H1 (cell line): Measurements from ENCODE around the gene RNF186. TPM values are rescaled to one million over a fixed set of nuclear protein-coding genes. Genes with fewer than 3 reads are reported as not detected.
A peak's percentile ranks its signal among the peaks of the same experiment; 100 is the strongest.

Experiments
- CTCF ChIA-PET: fragments of 300-600 bp; sonication (Branson Sonifier 250); formaldehyde crosslinking; loops from one replicate; lab custom pipeline; 2021; ENCODE audit not compliant: partially characterized antibody; lab: Charles Lee
- POLR2A ChIA-PET: fragments of 300-600 bp; sonication (Branson Sonifier 250); formaldehyde crosslinking; loops from one replicate; lab custom pipeline; 2021; ENCODE audit warnings: inconsistent platforms; ENCODE audit not compliant: partially characterized antibody; lab: Charles Lee
- DNase-seq, 2 experiments: peaks; one replicate each; pipeline versions ENCODE4 v3.0.0 to v3.0.0-alpha.2; 2010 to 2022; ENCODE audit warnings: low spot score in 2 of 2, low read depth in 1 of 2, mixed read lengths in 1 of 2
- FAIRE-seq: peaks from 2 replicates; lab custom pipeline; 2011; peaks lifted over from hg19 to GRCh38; lab: Jason Lieb, UNC
- H2AFZ ChIP-seq: 2 replicates; pipeline ENCODE4 v1.8.1; 2012; ENCODE audit warnings: low read length, inconsistent platforms
- H2AK5ac ChIP-seq: 2 replicates; pipeline ENCODE4 v1.6.1; 2013; ENCODE audit warnings: low read depth, low read length
- H2BK120ac ChIP-seq: replicated peaks from 2 replicates; pipeline ENCODE3; 2013; ENCODE audit warnings: low read depth, low read length, inconsistent platforms
- H2BK12ac ChIP-seq: 2 replicates; pipeline ENCODE4 v1.6.1; 2013; ENCODE audit warnings: low read depth, low read length
- H2BK15ac ChIP-seq: 2 replicates; pipeline ENCODE4 v1.6.1; 2013; ENCODE audit warnings: low read length
- H2BK20ac ChIP-seq: 2 replicates; pipeline ENCODE4 v1.6.1; 2013; ENCODE audit warnings: low read length
- H2BK5ac ChIP-seq: 2 replicates; pipeline ENCODE4 v1.6.1; 2013; ENCODE audit warnings: low read depth, low read length
- H3K14ac ChIP-seq: 2 replicates; pipeline ENCODE4 v1.6.1; 2013; ENCODE audit warnings: inconsistent platforms; ENCODE audit not compliant: insufficient read length
- H3K18ac ChIP-seq: 2 replicates; pipeline ENCODE4 v1.6.1; 2013; ENCODE audit warnings: low read length; ENCODE audit errors: extremely low read depth
- H3K23ac ChIP-seq: 2 replicates; pipeline ENCODE4 v1.6.1; 2013; ENCODE audit warnings: inconsistent platforms; ENCODE audit not compliant: insufficient read length
- H3K23me2 ChIP-seq: 2 replicates; pipeline ENCODE4 v1.6.1; 2013; ENCODE audit warnings: low read depth, low read length
- H3K27ac ChIP-seq: 2 replicates; pipeline ENCODE4 v1.6.1; 2011; ENCODE audit warnings: low read depth, low read length, inconsistent platforms
- H3K27me3 ChIP-seq, 4 experiments: replicated peaks in 1 of 4; 1 replicate in 1 of 4; 2 replicates in 3 of 4; pipeline versions ENCODE4 v1.6.1 to v1.8.1; 2011 to 2013; ENCODE audit warnings: low read length in 3 of 4, mild to moderate bottlenecking in 3 of 4, inconsistent platforms in 2 of 4, mixed read lengths in 2 of 4, moderate library complexity in 1 of 4; ENCODE audit not compliant: control insufficient read depth in 3 of 4, insufficient read depth in 3 of 4; ENCODE audit errors: extremely low read depth in 1 of 4
- H3K36me3 ChIP-seq, 4 experiments: 2 replicates each; pipeline versions ENCODE4 v1.6.1 to v1.8.1; 2011 to 2013; ENCODE audit warnings: mild to moderate bottlenecking in 4 of 4, low read length in 3 of 4, moderate library complexity in 2 of 4, control low read depth in 1 of 4, inconsistent platforms in 1 of 4; ENCODE audit not compliant: insufficient read depth in 4 of 4, control insufficient read depth in 2 of 4
- H3K4ac ChIP-seq: replicated peaks from 2 replicates; pipeline ENCODE3; 2013; ENCODE audit warnings: low read length, low read depth, mixed read lengths, inconsistent platforms; ENCODE audit not compliant: insufficient read length
- H3K4me1 ChIP-seq, 4 experiments: replicated peaks in 1 of 4; 1 replicate in 1 of 4; 2 replicates in 3 of 4; pipeline versions ENCODE4 v1.6.1 to v1.8.1; 2011 to 2013; ENCODE audit warnings: low read length in 3 of 4, inconsistent platforms in 2 of 4, mixed read lengths in 1 of 4; ENCODE audit not compliant: insufficient read depth in 4 of 4, control insufficient read depth in 3 of 4
- H3K4me2 ChIP-seq, 2 experiments: 2 replicates each; pipeline versions ENCODE4 v1.6.1 to v1.8.1; 2011 to 2013; ENCODE audit warnings: low read depth in 2 of 2, low read length in 2 of 2, control low read depth in 1 of 2, inconsistent platforms in 1 of 2, mild to moderate bottlenecking in 1 of 2; ENCODE audit not compliant: insufficient read depth in 1 of 2
- H3K4me3 ChIP-seq, 4 experiments: fragments of 200-600, 300-600 bp in 1 of 4; sonication (generic), shearing (Covaris generic), sonication (Bioruptor Twin) in 1 of 4; 2 replicates each; pipeline versions ENCODE4 v1.5.1 to v1.8.1; 2011 to 2016; ENCODE audit warnings: low read length in 4 of 4, low read depth in 3 of 4, control low read depth in 2 of 4, inconsistent platforms in 2 of 4, mild to moderate bottlenecking in 2 of 4, mixed read lengths in 1 of 4, moderate library complexity in 1 of 4; ENCODE audit not compliant: insufficient read depth in 2 of 4; ENCODE audit errors: extremely low read depth in 1 of 4
- H3K56ac ChIP-seq: replicated peaks from 2 replicates; pipeline ENCODE3; 2013; ENCODE audit warnings: low read depth, mild to moderate bottlenecking, mixed read lengths, low read length, inconsistent platforms; ENCODE audit not compliant: insufficient read length
- H3K79me1 ChIP-seq: 2 replicates; pipeline ENCODE4 v1.6.1; 2013; ENCODE audit warnings: low read depth, low read length, control low read depth
- H3K79me2 ChIP-seq, 2 experiments: 2 replicates each; pipeline versions ENCODE4 v1.6.1 to v1.8.1; 2012 to 2013; ENCODE audit warnings: low read length in 2 of 2, mild to moderate bottlenecking in 2 of 2, inconsistent platforms in 1 of 2; ENCODE audit not compliant: insufficient read depth in 2 of 2, control insufficient read depth in 1 of 2
- H3K9ac ChIP-seq, 4 experiments: replicated peaks in 1 of 4; 1 replicate in 1 of 4; 2 replicates in 3 of 4; pipeline versions ENCODE4 v1.6.1 to v1.8.1; 2011 to 2013; ENCODE audit warnings: low read depth in 3 of 4, low read length in 3 of 4, control low read depth in 2 of 4, mild to moderate bottlenecking in 2 of 4, moderate library complexity in 2 of 4, inconsistent platforms in 1 of 4; ENCODE audit errors: extremely low read depth in 1 of 4
- H3K9me3 ChIP-seq, 2 experiments: 2 replicates each; pipeline versions ENCODE4 v1.6.1 to v1.8.1; 2012 to 2013; ENCODE audit warnings: mild to moderate bottlenecking in 2 of 2, moderate library complexity in 2 of 2, control low read depth in 1 of 2, inconsistent platforms in 1 of 2, low read depth in 1 of 2, low read length in 1 of 2, mixed read lengths in 1 of 2; ENCODE audit not compliant: insufficient read depth in 2 of 2
- H4K20me1 ChIP-seq, 2 experiments: replicated peaks in 1 of 2; 2 replicates each; pipeline versions ENCODE3 to v1.8.1; 2011 to 2013; ENCODE audit warnings: inconsistent platforms in 2 of 2, low read length in 2 of 2, mild to moderate bottlenecking in 1 of 2; ENCODE audit not compliant: insufficient read depth in 2 of 2, control insufficient read depth in 1 of 2
- H4K5ac ChIP-seq: 2 replicates; pipeline ENCODE4 v1.6.1; 2013; ENCODE audit warnings: low read length, low read depth, mixed read lengths, inconsistent platforms; ENCODE audit not compliant: insufficient read length
- H4K8ac ChIP-seq: 2 replicates; pipeline ENCODE4 v1.8.0; 2013; ENCODE audit warnings: mild to moderate bottlenecking, moderate library complexity, low read length, inconsistent platforms; ENCODE audit not compliant: insufficient read depth; ENCODE audit errors: extremely low read depth
- H4K91ac ChIP-seq: replicated peaks from 2 replicates; pipeline ENCODE3; 2013; ENCODE audit warnings: low read length, mixed read lengths, inconsistent platforms; ENCODE audit not compliant: insufficient read length
- CHD2 ChIP-seq: IDR thresholded peaks from 2 replicates; pipeline ENCODE4 v1.6.1; 2012; ENCODE audit warnings: low read length, improper control_type of control experiment
- CREB1 ChIP-seq: IDR thresholded peaks from 2 replicates; pipeline ENCODE4 v1.6.1; 2012; ENCODE audit warnings: inconsistent platforms
- EGR1 ChIP-seq: IDR thresholded peaks from 2 replicates; pipeline ENCODE4 v1.6.1; 2011; ENCODE audit warnings: low read depth, low read length, borderline replicate concordance
- EP300 ChIP-seq, 2 experiments: IDR thresholded peaks; 1 replicate in 1 of 2; 2 replicates in 1 of 2; pipeline ENCODE4 v1.6.1; 2011 to 2012; ENCODE audit warnings: low read depth in 2 of 2, low read length in 2 of 2, mild to moderate bottlenecking in 2 of 2, borderline replicate concordance in 1 of 2, inconsistent platforms in 1 of 2, moderate library complexity in 1 of 2
- HDAC6 ChIP-seq: IDR thresholded peaks from one replicate; pipeline ENCODE4 v1.7.1; 2012; ENCODE audit warnings: low read depth, mild to moderate bottlenecking, inconsistent platforms, low read length, moderate library complexity
- JUND ChIP-seq: IDR thresholded peaks from 2 replicates; pipeline ENCODE4 v1.6.1; 2011; ENCODE audit warnings: mild to moderate bottlenecking, improper control_type of control experiment, low read length
- NANOG ChIP-seq: IDR thresholded peaks from 2 replicates; pipeline ENCODE4 v1.6.1; 2011; ENCODE audit warnings: low read length, low read depth, mild to moderate bottlenecking, inconsistent platforms; ENCODE audit not compliant: insufficient read depth, poor library complexity, severe bottlenecking
- TAF7 ChIP-seq: optimal IDR thresholded peaks from 2 replicates; pipeline ENCODE3; 2011; ENCODE audit warnings: low read depth, mild to moderate bottlenecking, inconsistent platforms, low read length, moderate library complexity, borderline replicate concordance
- TCF12 ChIP-seq: IDR thresholded peaks from 2 replicates; pipeline ENCODE4 v1.6.1; 2011; ENCODE audit warnings: low read depth, mild to moderate bottlenecking, low read length
- ZNF274 ChIP-seq: IDR thresholded peaks from 2 replicates; pipeline ENCODE4 v1.7.0; 2012; ENCODE audit warnings: low read length, borderline replicate concordance; ENCODE audit errors: extremely low read depth
- WGBS, 2 experiments: shearing (Covaris generic) in 1 of 2; methylation state at CpG; one replicate each; pipeline versions ENCODE4 v1.1.6 to v1.1.7; 2013 to 2015; ENCODE audit warnings: low lambda C conversion rate in 2 of 2, mixed read lengths in 2 of 2, inconsistent platforms in 1 of 2, low coverage in 1 of 2, missing lambda C conversion rate in 1 of 2; ENCODE audit not compliant: insufficient replicate concordance in 2 of 2, insufficient coverage in 1 of 2, insufficient read length in 1 of 2; ENCODE audit errors: extremely low coverage in 1 of 2, missing lambda C conversion rate in 1 of 2; 5-methylcytosine and 5-hydroxymethylcytosine counted together
- polyA plus RNA-seq, 7 experiments: library from polyadenylated mRNA; depleted of rRNA in 3 of 7; stranded (reverse) in 5 of 7; unstranded in 2 of 7; fragments of >200 nt in 5 of 7; fragments of 200-250 nt in 2 of 7; gene quantifications; 1 replicate in 5 of 7; 2 replicates in 1 of 7; 4 replicates in 1 of 7; pipeline versions ENCODE4 v1.2.1 to v1.2.3, GENCODE V29; 2011 to 2013; ENCODE audit warnings: missing spikeins in 2 of 7, mixed read lengths in 2 of 7
- total RNA-seq: library from RNA; stranded (reverse); fragmentation: NEBNext Ultra II Directional; extraction: Animal tissue kit (Norgen Biotek cat#: 25700); gene quantifications from 2 replicates; pipeline ENCODE4 v1.2.1, GENCODE V29; 2021
- TF ChIP-seq, protein P1 (sequence below): IDR thresholded peaks from 2 replicates; pipeline ENCODE4 v1.6.1; 2012; ENCODE audit warnings: low read length, inconsistent platforms

RNF186 gene
- total and polyA plus RNA-seq, 2 of the 8 experiments (the other 6 are each of a cell fraction or from before 2014, with no cell fraction given) = not detected

- no peak overlapping the region for H4K8ac ChIP-seq
- POLR2A ChIA-PET = interaction anchor here (1.6 kb wide), 1 partner anchor 36 kb away, joined by 5 read pairs; no protein-coding TSS in a partner anchor
- no peak overlapping the region for H3K18ac ChIP-seq
- H3K4ac ChIP-seq = no peak overlapping the region
- H2BK12ac ChIP-seq = no peak overlapping the region
- H3K23me2 ChIP-seq = no peaks in the 10 kb centered on the region
- FAIRE-seq = peak; percentile 72
- H3K27ac ChIP-seq = no peak overlapping the region
- no peak overlapping the region for H2BK120ac ChIP-seq
- H3K27me3 ChIP-seq = peaks cover 18 to 51% (median 46%) of the 10 kb centered on the region in 4 experiments
- H3K9ac ChIP-seq = no peak overlapping the region
- peaks cover 0 to 1% (median 0%) of the 10 kb centered on the region in 4 experiments; a peak in 1 of 7 replicates for H3K4me1 ChIP-seq
- no peaks in the 10 kb centered on the region for H3K9me3 ChIP-seq
- H2AFZ ChIP-seq = no peak overlapping the region
- no peak overlapping the region for H2BK20ac ChIP-seq
- H4K5ac ChIP-seq = no peak overlapping the region
- H3K14ac ChIP-seq = no peak overlapping the region
- no peak overlapping the region for H3K56ac ChIP-seq
- no peak overlapping the region for H2AK5ac ChIP-seq
- no peak overlapping the region for H3K23ac ChIP-seq
- WGBS, 2 experiments = 69% methylated on average over 11 of the region's 11 CpGs; no CpG with 5 or more reads in 1 of the 2 experiments
- no peak overlapping the region for H4K91ac ChIP-seq
- no peak overlapping the region for H3K4me3 ChIP-seq
- H3K79me2 ChIP-seq = no peaks in the 10 kb centered on the region
- H3K79me1 ChIP-seq = no peaks in the 10 kb centered on the region
- H2BK5ac ChIP-seq = no peak overlapping the region
- DNase-seq = peak in 1 of 2 experiments; percentile 69
- H4K20me1 ChIP-seq = peaks cover 0 to 3% of the 10 kb centered on the region in 2 experiments
- H3K4me2 ChIP-seq = no peak overlapping the region
- H2BK15ac ChIP-seq = no peak overlapping the region
- CTCF ChIA-PET = no interaction called here
- H3K36me3 ChIP-seq = no peaks in the 10 kb centered on the region
- no peak for TF ChIP-seq TAF7
- TF ChIP-seq EP300 (IDR thresholded peaks at IDR 0.05; ENCODE audit: borderline replicate concordance in 1 of 2, low read depth in 2 of 2, low read length in 2 of 2) = peak in 1 of 2 experiments; percentile 14; a peak in 1 of 3 replicates
- TF ChIP-seq JUND = peak; percentile 72
- peak; percentile 80; the same call in 1 of the 2 replicates for TF ChIP-seq EGR1
- TF ChIP-seq, protein P1, sequence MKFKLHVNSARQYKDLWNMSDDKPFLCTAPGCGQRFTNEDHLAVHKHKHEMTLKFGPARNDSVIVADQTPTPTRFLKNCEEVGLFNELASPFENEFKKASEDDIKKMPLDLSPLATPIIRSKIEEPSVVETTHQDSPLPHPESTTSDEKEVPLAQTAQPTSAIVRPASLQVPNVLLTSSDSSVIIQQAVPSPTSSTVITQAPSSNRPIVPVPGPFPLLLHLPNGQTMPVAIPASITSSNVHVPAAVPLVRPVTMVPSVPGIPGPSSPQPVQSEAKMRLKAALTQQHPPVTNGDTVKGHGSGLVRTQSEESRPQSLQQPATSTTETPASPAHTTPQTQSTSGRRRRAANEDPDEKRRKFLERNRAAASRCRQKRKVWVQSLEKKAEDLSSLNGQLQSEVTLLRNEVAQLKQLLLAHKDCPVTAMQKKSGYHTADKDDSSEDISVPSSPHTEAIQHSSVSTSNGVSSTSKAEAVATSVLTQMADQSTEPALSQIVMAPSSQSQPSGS = 0 out of 2 replicates have a peak, but pooled peaks have one; percentile 41
- no peak for TF ChIP-seq CREB1
- TF ChIP-seq HDAC6 = peak; percentile 89
- peak; percentile 56 for TF ChIP-seq NANOG
- TF ChIP-seq CHD2 = no peak
- peak; percentile 98 for TF ChIP-seq TCF12
- peak; percentile 55; the same call in 1 of the 2 replicates for TF ChIP-seq ZNF274
Observed at GRCh38 chr1:19780267-19780877, 34.7 kb downstream of the RNF186 start.
